Skeletal muscle cell (primary cell): ENCODE results near the gene NFKBIA.
"Not testable (repeated sequence)": the region's sequence is repeated elsewhere in the genome, so short reads cannot be mapped to it uniquely, and the experiment has no call there.

ENCODE experiments used
- DNase-seq: peaks from one replicate; pipeline ENCODE4 v3.0.0-alpha.2; 2010; ENCODE audit warnings: low read depth
- H3K4me3 ChIP-seq: 2 replicates; pipeline ENCODE4 v1.5.1; 2011; ENCODE audit warnings: low read depth, mild to moderate bottlenecking, control low read depth, low read length, moderate library complexity

The NFKBIA gene

GRCh38 chr14:35375558-35376025 is 29.0 kb downstream of the NFKBIA start:
- no peak overlapping the region for H3K4me3 ChIP-seq
- no peak for DNase-seq

GRCh38 chr14:35374263-35374712 is 30.3 kb downstream of the NFKBIA start:
- peak; percentile 97 for DNase-seq
- no peak overlapping the region for H3K4me3 ChIP-seq

GRCh38 chr14:35373208-35373607 is 31.3 kb downstream of the NFKBIA start:
- H3K4me3 ChIP-seq, DNase-seq: not testable (repeated sequence)

- no peak for DNase-seq
- no peak overlapping the region for H3K4me3 ChIP-seq
Observed at GRCh38 chr14:35370969-35371368, 33.6 kb downstream of the NFKBIA start.

- H3K4me3 ChIP-seq: no peak overlapping the region
- no peak for DNase-seq
Observed at GRCh38 chr14:35369701-35370191, 34.8 kb downstream of the NFKBIA start.

- no peak for DNase-seq
- H3K4me3 ChIP-seq: no peak overlapping the region
Observed at GRCh38 chr14:35368583-35369392, 35.8 kb downstream of the NFKBIA start.

- no peak for DNase-seq
- H3K4me3 ChIP-seq: no peak overlapping the region
Observed at GRCh38 chr14:35368139-35368460, 36.4 kb downstream of the NFKBIA start.

GRCh38 chr14:35367056-35367372 is 37.5 kb downstream of the NFKBIA start:
- DNase-seq: no peak
- H3K4me3 ChIP-seq: no peak overlapping the region

GRCh38 chr14:35366521-35366976 is 38.0 kb downstream of the NFKBIA start:
- H3K4me3 ChIP-seq: no peak overlapping the region
- DNase-seq: no peak

GRCh38 chr14:35366056-35366451 is 38.5 kb downstream of the NFKBIA start:
- DNase-seq: no peak
- no peak overlapping the region for H3K4me3 ChIP-seq

- no peak overlapping the region for H3K4me3 ChIP-seq
- DNase-seq: no peak
Observed at GRCh38 chr14:35365130-35366055, 39.2 kb downstream of the NFKBIA start.

- H3K4me3 ChIP-seq: no peak overlapping the region
- no peak for DNase-seq
Observed at GRCh38 chr14:35362911-35363374, 41.6 kb downstream of the NFKBIA start.

GRCh38 chr14:35362450-35362849 is 42.1 kb downstream of the NFKBIA start:
- no peak overlapping the region for H3K4me3 ChIP-seq
- DNase-seq: no peak

GRCh38 chr14:35361141-35361480 is 43.4 kb downstream of the NFKBIA start:
- H3K4me3 ChIP-seq: no peak overlapping the region
- DNase-seq: no peak

- not testable (repeated sequence) for DNase-seq, H3K4me3 ChIP-seq
Observed at GRCh38 chr14:35359655-35360054, 44.9 kb downstream of the NFKBIA start.

GRCh38 chr14:35355981-35356841 is 48.3 kb downstream of the NFKBIA start:
- no peak for DNase-seq
- H3K4me3 ChIP-seq: no peak overlapping the region

GRCh38 chr14:35355235-35355634 is 49.3 kb downstream of the NFKBIA start:
- DNase-seq, H3K4me3 ChIP-seq: not testable (repeated sequence)

GRCh38 chr14:35353409-35354172 is 51.0 kb downstream of the NFKBIA start:
- no peak for DNase-seq
- H3K4me3 ChIP-seq: no peak overlapping the region
